BE2C (cell line): ENCODE data around the gene PGPEP1.
A peak's percentile ranks its signal among the peaks of the same experiment; 100 is the strongest.
"Not testable (repeated sequence)": the region's sequence is repeated elsewhere in the genome, so short reads cannot be mapped to it uniquely, and the experiment has no call there.

Experiments used
- DNase-seq: peaks from one replicate; pipeline ENCODE4 v3.0.0-alpha.2; 2020
- H3K27me3 ChIP-seq: fragments of 250-450 bp; sonication (Bioruptor Pico); 2 replicates; pipeline ENCODE4 v1.5.1; 2020; ENCODE audit warnings: mild to moderate bottlenecking
- H3K36me3 ChIP-seq: fragments of 250-450 bp; sonication (Bioruptor Pico); 2 replicates; pipeline ENCODE4 v1.5.1; 2020; ENCODE audit warnings: mild to moderate bottlenecking
- H3K4me1 ChIP-seq: fragments of 250-450 bp; sonication (Bioruptor Pico); 2 replicates; pipeline ENCODE4 v1.5.1; 2020
- H3K4me3 ChIP-seq: 2 replicates; pipeline ENCODE4 v1.5.1; 2011; ENCODE audit warnings: low read depth, low read length
- H3K9me3 ChIP-seq: fragments of 250-450 bp; sonication (Bioruptor Pico); 2 replicates; pipeline ENCODE4 v1.5.1; 2020
- TF ChIP-seq, protein P1 (sequence below): IDR thresholded peaks from 2 replicates; pipeline ENCODE4 v1.5.1; 2012; ENCODE audit warnings: mild to moderate bottlenecking, low read depth, low read length

Gene PGPEP1

DNA sequence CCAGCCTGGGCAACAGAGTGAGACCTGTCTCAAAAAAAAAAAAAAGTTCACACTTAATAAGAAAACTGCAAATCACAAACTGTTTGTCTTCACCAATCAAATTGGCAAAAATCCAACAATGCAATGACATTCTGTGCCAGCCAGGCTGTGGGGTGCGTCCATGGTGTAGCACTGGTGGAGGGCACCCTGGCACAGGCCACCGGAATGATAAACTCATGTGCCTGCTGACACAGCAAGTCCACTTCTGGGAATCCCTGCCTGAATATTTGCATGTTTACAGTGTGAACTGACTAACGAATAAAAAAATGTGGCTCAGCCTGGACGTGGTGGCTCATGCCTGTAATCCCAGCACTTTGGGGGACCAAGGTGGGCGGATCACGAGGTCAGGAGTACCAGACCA is 58.6 kb downstream of the PGPEP1 start:
- no peaks in the 10 kb centered on the region; the same call in 1 of the 2 replicates for H3K27me3 ChIP-seq
- no peaks in the 10 kb centered on the region for H3K4me1 ChIP-seq
- TF ChIP-seq, protein P1, sequence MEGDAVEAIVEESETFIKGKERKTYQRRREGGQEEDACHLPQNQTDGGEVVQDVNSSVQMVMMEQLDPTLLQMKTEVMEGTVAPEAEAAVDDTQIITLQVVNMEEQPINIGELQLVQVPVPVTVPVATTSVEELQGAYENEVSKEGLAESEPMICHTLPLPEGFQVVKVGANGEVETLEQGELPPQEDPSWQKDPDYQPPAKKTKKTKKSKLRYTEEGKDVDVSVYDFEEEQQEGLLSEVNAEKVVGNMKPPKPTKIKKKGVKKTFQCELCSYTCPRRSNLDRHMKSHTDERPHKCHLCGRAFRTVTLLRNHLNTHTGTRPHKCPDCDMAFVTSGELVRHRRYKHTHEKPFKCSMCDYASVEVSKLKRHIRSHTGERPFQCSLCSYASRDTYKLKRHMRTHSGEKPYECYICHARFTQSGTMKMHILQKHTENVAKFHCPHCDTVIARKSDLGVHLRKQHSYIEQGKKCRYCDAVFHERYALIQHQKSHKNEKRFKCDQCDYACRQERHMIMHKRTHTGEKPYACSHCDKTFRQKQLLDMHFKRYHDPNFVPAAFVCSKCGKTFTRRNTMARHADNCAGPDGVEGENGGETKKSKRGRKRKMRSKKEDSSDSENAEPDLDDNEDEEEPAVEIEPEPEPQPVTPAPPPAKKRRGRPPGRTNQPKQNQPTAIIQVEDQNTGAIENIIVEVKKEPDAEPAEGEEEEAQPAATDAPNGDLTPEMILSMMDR, result no peak
- no peaks in the 10 kb centered on the region for H3K9me3 ChIP-seq
- no peak for DNase-seq
- no peak overlapping the region for H3K4me3 ChIP-seq
- no peaks in the 10 kb centered on the region for H3K36me3 ChIP-seq

DNA sequence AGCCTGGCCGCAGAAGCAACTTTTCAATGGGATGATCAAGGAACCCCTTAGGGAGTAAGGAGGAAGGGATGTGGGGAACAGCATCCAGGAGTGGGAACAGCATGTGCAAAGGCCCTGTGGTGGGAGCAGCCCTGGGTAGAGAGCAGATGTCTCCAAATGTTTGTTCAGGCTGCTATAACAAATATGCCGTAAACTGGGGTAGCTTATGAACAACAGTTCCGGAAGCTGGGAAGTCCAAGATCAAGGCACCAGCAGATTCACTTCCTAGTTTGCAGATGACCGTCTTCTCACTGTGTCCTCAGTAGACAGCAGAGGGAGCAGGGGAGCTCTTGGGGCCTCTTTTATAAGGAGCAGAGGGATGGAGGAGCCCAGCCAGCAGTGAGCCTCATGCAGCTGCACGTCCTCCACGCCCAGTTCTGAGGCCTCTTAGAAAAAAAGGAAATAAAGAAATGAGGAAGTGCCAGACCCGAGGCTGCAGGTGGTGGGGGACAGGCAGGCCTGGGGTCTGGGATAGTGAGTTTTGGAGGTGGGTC is 61.2 kb downstream of the PGPEP1 start:
- Histone ChIP-seq H3K36me3 (no peaks in the 10 kb centered on the region), H3K9me3 (no peaks in the 10 kb centered on the region), H3K27me3 (no peaks in the 10 kb centered on the region; the same call in 1 of the 2 replicates), H3K4me1 (no peaks in the 10 kb centered on the region), H3K4me3 (no peak overlapping the region)
- DNase-seq, result no peak
- TF ChIP-seq, protein P1, result no peak

DNA sequence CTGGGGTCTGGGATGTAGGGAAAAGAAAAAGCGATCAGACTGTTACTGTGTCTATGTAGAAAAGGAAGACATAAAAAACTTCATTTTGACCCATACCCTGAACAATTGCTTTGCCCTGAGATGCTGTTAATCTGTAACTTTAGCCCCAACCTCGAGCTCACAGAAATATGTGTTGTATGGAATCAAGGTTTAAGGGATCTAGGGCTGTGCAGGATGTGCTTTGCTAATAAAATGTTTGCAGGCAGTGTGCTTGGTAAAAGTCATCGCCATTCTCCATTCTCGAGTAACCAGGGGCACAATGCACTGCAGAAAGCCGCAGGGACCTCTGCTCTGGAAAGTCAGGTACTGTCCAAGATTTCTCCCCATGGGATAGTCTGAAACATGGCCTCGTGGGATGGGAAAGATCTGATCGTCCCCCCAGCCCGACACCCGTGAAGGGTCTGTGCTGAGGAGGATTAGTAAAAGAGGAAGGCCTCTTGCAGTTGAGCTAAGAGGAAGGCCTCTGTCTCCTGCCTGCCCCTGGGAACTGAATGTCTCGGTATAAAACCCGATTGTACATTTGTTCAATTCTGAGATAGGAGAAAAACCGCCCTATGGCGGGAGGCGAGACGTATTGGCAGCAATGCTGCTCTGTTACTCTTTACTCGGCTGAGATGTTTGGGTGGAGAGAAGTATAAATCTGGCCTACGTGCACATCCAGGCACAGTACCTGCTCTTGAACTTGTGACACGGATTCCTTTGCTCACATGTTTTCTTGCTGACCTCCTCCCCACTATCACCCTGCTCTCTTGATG is 62.3 kb downstream of the PGPEP1 start:
- not testable (repeated sequence) for H3K4me1 ChIP-seq, H3K27me3 ChIP-seq, DNase-seq, H3K36me3 ChIP-seq, H3K4me3 ChIP-seq, H3K9me3 ChIP-seq

DNA sequence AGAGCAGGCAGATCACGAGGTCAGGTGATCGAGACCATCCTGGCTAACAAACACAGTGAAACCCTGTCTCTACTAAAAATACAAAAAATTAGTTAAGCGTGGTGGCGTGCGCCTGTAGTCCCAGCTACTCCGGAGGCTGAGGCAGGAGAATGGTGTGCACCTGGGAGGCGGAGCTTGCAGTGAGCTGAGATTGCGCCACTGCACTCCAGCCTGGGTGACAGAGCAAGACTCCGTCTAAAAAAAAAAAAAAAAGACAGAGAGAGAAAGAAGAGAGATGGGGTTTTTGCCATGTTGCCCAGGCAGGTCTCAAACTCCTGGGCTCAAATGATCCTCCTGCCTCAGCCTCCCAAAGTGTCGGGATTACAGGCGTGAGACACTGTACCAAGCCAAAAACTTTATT is 65.4 kb downstream of the PGPEP1 start:
- H3K36me3 ChIP-seq, H3K27me3 ChIP-seq, H3K4me3 ChIP-seq, DNase-seq, H3K4me1 ChIP-seq, H3K9me3 ChIP-seq: not testable (repeated sequence)

DNA sequence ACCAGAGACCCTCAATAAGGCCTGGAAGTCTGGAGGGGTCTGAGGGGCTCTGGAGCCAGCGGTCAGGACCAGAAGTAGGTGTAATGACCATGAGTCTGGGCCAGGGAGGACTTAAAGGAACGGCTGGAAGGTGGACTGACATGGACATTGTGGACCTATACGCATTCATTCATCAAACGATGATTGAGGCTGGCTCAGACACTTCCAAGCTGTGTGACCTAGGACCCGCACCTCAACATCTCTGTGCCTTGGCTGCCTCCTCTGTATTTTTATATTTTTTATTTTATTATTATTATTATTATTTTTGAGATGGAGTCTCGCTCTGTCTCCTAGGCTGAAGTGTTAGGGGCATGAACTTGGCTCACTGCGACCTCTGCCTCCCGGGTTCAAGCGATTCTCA is 66.4 kb downstream of the PGPEP1 start:
- Histone ChIP-seq H3K9me3 (no peaks in the 10 kb centered on the region), H3K4me3 (no peak overlapping the region), H3K4me1 (no peaks in the 10 kb centered on the region), H3K27me3 (no peaks in the 10 kb centered on the region), H3K36me3 (no peaks in the 10 kb centered on the region)
- TF ChIP-seq, protein P1, result no peak
- no peak for DNase-seq

DNA sequence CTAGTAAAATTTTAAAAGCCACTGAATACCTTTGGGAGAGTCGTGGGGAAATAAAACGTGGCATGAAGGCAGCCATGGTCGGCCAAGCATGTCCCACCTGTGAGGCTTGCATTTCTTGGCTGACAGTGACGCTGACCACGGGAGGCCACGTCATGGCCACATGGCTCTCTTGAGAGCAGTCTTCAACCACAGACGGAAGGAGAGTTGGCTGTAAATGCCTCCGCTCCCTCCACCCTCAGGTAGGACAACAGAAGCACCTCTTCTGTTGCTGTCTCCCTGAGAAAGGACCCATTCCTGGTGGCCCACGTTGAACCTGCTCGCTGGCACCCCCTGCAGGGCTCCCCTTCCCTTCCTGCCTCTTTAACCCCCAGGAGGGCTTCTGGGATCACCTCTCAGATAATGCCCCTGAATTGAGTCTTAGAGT is 67.7 kb downstream of the PGPEP1 start:
- peak; percentile 58 for DNase-seq
- Histone ChIP-seq H3K4me3 (no peak overlapping the region), H3K9me3 (no peaks in the 10 kb centered on the region), H3K4me1 (no peaks in the 10 kb centered on the region), H3K27me3 (no peaks in the 10 kb centered on the region), H3K36me3 (no peaks in the 10 kb centered on the region)
- TF ChIP-seq, protein P1, result peak; percentile 63

DNA sequence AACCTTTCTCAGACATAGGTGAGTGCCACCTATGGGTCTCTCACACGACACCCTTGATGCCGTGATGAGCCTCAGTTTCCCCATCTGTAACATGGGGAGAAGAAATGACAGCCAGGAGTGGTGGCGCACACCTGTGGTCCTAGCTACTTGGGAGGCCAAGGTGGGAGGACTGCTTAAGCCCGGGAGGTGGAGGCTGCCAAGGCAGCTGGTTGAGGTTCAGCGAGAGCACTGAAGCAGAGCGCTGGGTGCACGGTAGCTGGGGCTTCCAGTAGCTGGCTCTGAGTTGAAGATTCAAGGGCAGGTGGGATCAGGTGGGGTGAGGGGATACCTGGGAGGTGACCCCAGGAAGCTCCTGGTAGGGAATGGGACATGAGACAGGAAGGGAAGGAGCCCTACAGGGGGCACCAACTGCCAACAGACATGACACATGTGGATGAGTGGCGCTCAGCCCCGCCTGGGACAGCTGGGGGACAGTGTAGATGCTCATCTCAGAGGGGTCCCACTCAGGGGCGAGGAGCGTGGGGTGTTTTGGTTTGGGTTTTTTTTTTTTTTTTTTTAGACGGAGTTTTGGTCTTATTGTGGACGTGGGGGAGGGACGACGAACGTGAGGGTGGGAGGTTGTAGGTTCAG is 72.3 kb downstream of the PGPEP1 start:
- DNase-seq, result no peak
- no peaks in the 10 kb centered on the region for H3K27me3 ChIP-seq
- no peaks in the 10 kb centered on the region for H3K9me3 ChIP-seq
- H3K36me3 ChIP-seq, result no peaks in the 10 kb centered on the region
- H3K4me1 ChIP-seq, result peaks cover 15% of the 10 kb centered on the region
- TF ChIP-seq, protein P1, result peak; percentile 21; the same call in 1 of the 2 replicates
- no peak overlapping the region for H3K4me3 ChIP-seq
